Uterus (tissue), 2 donors: ENCODE measurements around the gene HORMAD1.
"Not testable (repeated sequence)": the region's sequence is repeated elsewhere in the genome, so short reads cannot be mapped to it uniquely, and the experiment has no call there.

Source experiments
- POLR2A ChIP-seq, 2 donors: fragments of 450-650 bp; IDR thresholded peaks; one replicate each; pipeline ENCODE4 v1.6.1; 2016; ENCODE audit warnings: antibody characterized with exemption in 2 of 2, mild to moderate bottlenecking in 1 of 2, moderate library complexity in 1 of 2
- TF ChIP-seq, protein P1 (sequence below), 4 experiments: fragments of 200-600 bp in 2 of 4; fragments of 450-650 bp in 2 of 4; sonication (generic) in 2 of 4; IDR thresholded peaks; one replicate each; pipeline ENCODE4 v1.5.1; 2016 to 2019; ENCODE audit warnings: antibody characterized with exemption in 4 of 4, mild to moderate bottlenecking in 2 of 4, moderate library complexity in 1 of 4

DNA sequence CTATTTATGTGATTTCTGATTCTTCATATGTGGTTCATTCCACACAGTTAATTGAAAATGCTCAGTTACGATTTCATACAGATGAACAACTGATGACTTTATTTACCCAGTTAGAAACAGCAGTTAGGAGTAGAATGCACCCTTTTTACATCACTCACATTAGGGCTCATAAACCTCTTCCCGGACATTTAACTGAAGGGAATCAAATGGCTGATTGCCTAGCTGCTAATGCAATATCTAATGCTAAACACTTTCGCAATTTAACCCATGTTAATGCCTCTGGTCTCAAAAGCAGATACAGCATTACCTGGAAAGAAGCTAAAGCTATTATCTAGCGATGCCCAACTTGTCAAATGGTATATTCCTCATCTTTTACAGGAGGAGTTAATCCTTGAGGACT lies 63.6 kb downstream of the HORMAD1 start:
- TF ChIP-seq, protein P1, sequence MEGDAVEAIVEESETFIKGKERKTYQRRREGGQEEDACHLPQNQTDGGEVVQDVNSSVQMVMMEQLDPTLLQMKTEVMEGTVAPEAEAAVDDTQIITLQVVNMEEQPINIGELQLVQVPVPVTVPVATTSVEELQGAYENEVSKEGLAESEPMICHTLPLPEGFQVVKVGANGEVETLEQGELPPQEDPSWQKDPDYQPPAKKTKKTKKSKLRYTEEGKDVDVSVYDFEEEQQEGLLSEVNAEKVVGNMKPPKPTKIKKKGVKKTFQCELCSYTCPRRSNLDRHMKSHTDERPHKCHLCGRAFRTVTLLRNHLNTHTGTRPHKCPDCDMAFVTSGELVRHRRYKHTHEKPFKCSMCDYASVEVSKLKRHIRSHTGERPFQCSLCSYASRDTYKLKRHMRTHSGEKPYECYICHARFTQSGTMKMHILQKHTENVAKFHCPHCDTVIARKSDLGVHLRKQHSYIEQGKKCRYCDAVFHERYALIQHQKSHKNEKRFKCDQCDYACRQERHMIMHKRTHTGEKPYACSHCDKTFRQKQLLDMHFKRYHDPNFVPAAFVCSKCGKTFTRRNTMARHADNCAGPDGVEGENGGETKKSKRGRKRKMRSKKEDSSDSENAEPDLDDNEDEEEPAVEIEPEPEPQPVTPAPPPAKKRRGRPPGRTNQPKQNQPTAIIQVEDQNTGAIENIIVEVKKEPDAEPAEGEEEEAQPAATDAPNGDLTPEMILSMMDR (IDR thresholded peaks at IDR 0.05), result not testable (repeated sequence)
- TF ChIP-seq POLR2A (IDR thresholded peaks at IDR 0.05), result not testable (repeated sequence)
